Memory B cell (primary cell): ENCODE results near the gene BCAP29.
"Not testable (repeated sequence)": the region's sequence is repeated elsewhere in the genome, so short reads cannot be mapped to it uniquely, and the experiment has no call there.

Source experiments
- ATAC-seq: fragments of 150-1000 bp; cut with Tn5 transposase; 2 replicates; pipeline ENCODE4 v1.10.0; 2021; ENCODE audit warnings: low read depth, mild to moderate bottlenecking, moderate library complexity
- DNase-seq, 2 donors: peaks; one replicate each; pipeline ENCODE4 v3.0.0; 2022; ENCODE audit warnings: low spot score in 2 of 2
- H3K27ac Mint-ChIP-seq: one replicate; pipeline ENCODE4 v1.8.0; 2022; ENCODE audit warnings: mild to moderate bottlenecking, moderate library complexity, mixed read lengths
- H3K27me3 Mint-ChIP-seq: one replicate; pipeline ENCODE4 v1.8.0; 2022; ENCODE audit warnings: mixed read lengths
- H3K36me3 Mint-ChIP-seq: one replicate; pipeline ENCODE4 v1.8.0; 2022; ENCODE audit warnings: mild to moderate bottlenecking, mixed read lengths
- H3K4me1 Mint-ChIP-seq: one replicate; pipeline ENCODE4 v1.8.0; 2022; ENCODE audit warnings: mixed read lengths
- H3K4me3 Mint-ChIP-seq: one replicate; pipeline ENCODE4 v1.8.0; 2022; ENCODE audit warnings: mild to moderate bottlenecking, moderate library complexity, mixed read lengths
- H3K9me3 Mint-ChIP-seq: one replicate; pipeline ENCODE4 v1.8.0; 2022; ENCODE audit warnings: mixed read lengths

The BCAP29 gene, protein sequence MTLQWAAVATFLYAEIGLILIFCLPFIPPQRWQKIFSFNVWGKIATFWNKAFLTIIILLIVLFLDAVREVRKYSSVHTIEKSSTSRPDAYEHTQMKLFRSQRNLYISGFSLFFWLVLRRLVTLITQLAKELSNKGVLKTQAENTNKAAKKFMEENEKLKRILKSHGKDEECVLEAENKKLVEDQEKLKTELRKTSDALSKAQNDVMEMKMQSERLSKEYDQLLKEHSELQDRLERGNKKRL

GRCh38 chr7:107579885-107580715 is at the start of gene BCAP29:
TSS of gene BCAP29 (plus strand) at chr7:107580246. CDS start at chr7:107580773, 527 bp downstream.
- H3K9me3 Mint-ChIP-seq = no peaks in the 10 kb centered on the region
- H3K4me3 Mint-ChIP-seq = peak within 1 kb of the TSS; percentile 87
- no peaks in the 10 kb centered on the region for H3K36me3 Mint-ChIP-seq
- ATAC-seq = peak; percentile 97
- peak within 1 kb of the TSS; percentile 84 for H3K27ac Mint-ChIP-seq
- DNase-seq = peak; percentile 62 to 74
- H3K4me1 Mint-ChIP-seq = peaks cover 13% of the 10 kb centered on the region
- H3K27me3 Mint-ChIP-seq = no peaks in the 10 kb centered on the region

DNA sequence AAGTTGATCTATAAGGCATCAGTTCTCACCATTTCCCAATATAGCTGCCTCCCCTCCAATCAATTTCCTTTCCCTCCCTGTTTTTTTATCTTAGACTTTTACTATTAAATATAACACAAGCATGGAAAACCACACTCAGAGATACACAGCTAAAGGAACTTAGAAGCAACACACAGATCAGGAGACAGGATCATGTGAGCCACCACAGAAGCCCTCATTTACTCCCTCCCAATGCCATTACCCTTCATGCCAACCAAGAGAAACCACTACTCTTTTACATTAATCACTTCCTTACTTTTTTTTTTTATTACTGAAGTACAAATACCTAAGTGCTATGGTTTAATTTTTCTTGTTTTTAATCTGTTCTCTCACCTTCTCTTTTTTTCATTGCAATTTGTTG is 49.3 kb upstream of the BCAP29 start:
- H3K27ac Mint-ChIP-seq = no peak overlapping the region
- H3K9me3 Mint-ChIP-seq = peaks cover 6% of the 10 kb centered on the region
- no peak for ATAC-seq
- H3K36me3 Mint-ChIP-seq = peaks cover 40% of the 10 kb centered on the region
- no peak for DNase-seq
- no peaks in the 10 kb centered on the region for H3K27me3 Mint-ChIP-seq
- H3K4me3 Mint-ChIP-seq = no peak overlapping the region
- H3K4me1 Mint-ChIP-seq = peaks cover 28% of the 10 kb centered on the region

GRCh38 chr7:107534139-107534538 is 45.9 kb upstream of the BCAP29 start:
- DNase-seq = no peak
- no peak overlapping the region for H3K4me3 Mint-ChIP-seq
- peaks cover 6% of the 10 kb centered on the region for H3K9me3 Mint-ChIP-seq
- no peaks in the 10 kb centered on the region for H3K27me3 Mint-ChIP-seq
- H3K36me3 Mint-ChIP-seq = peaks cover 51% of the 10 kb centered on the region
- peaks cover 34% of the 10 kb centered on the region for H3K4me1 Mint-ChIP-seq
- ATAC-seq = no peak
- no peak overlapping the region for H3K27ac Mint-ChIP-seq

- not testable (repeated sequence) for DNase-seq, H3K27me3 Mint-ChIP-seq, ATAC-seq, H3K27ac Mint-ChIP-seq, H3K9me3 Mint-ChIP-seq, H3K4me3 Mint-ChIP-seq
- Mint-ChIP-seq H3K4me1 (peaks cover 35% of the 10 kb centered on the region), H3K36me3 (peaks cover 52% of the 10 kb centered on the region)
Observed at GRCh38 chr7:107537228-107537627, 42.8 kb upstream of the BCAP29 start.

DNA sequence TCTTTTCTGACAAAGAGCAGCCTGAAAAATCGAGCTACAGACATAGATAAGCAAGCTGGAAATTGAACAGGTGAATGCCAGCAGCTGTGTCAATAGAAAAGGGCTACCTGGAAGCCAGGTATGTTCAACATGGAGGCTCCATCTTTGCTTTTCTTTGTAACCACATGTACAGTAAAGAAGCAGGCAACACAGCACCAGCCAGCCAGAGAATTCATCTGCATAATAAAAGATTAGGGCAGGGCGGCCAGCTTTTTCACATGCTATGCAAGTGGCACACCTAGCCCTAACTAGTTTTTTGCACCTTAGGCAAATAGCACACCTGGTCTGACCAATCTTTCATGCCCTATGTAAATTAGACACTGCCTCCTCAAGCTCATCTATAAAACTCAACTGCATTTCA is 42.0 kb upstream of the BCAP29 start:
- no peak for ATAC-seq
- H3K9me3 Mint-ChIP-seq = peaks cover 6% of the 10 kb centered on the region
- H3K27me3 Mint-ChIP-seq = no peaks in the 10 kb centered on the region
- H3K4me3 Mint-ChIP-seq = no peak overlapping the region
- peaks cover 34% of the 10 kb centered on the region for H3K4me1 Mint-ChIP-seq
- DNase-seq = no peak
- no peak overlapping the region for H3K27ac Mint-ChIP-seq
- H3K36me3 Mint-ChIP-seq = peaks cover 52% of the 10 kb centered on the region

GRCh38 chr7:107543338-107543993 is 36.6 kb upstream of the BCAP29 start:
- H3K27me3 Mint-ChIP-seq = no peaks in the 10 kb centered on the region
- H3K4me3 Mint-ChIP-seq = no peak overlapping the region
- peaks cover 13% of the 10 kb centered on the region for H3K9me3 Mint-ChIP-seq
- peak overlapping the region; percentile 40 for H3K27ac Mint-ChIP-seq
- peaks cover 13% of the 10 kb centered on the region for H3K4me1 Mint-ChIP-seq
- no peak for ATAC-seq
- no peak for DNase-seq
- H3K36me3 Mint-ChIP-seq = peaks cover 52% of the 10 kb centered on the region

- Mint-ChIP-seq H3K4me3 (no peak overlapping the region), H3K27ac (peak overlapping the region; percentile 13), H3K4me1 (peaks cover 14% of the 10 kb centered on the region), H3K9me3 (peaks cover 13% of the 10 kb centered on the region), H3K36me3 (peaks cover 51% of the 10 kb centered on the region), H3K27me3 (no peaks in the 10 kb centered on the region)
- ATAC-seq = no peak
- no peak for DNase-seq
Observed at GRCh38 chr7:107544848-107545591, 35.0 kb upstream of the BCAP29 start.

GRCh38 chr7:107551936-107552335 is 28.1 kb upstream of the BCAP29 start:
- DNase-seq (no peak), ATAC-seq (no peak)
- Mint-ChIP-seq H3K27me3 (no peaks in the 10 kb centered on the region), H3K4me3 (no peak overlapping the region), H3K9me3 (no peaks in the 10 kb centered on the region), H3K36me3 (peaks cover 43% of the 10 kb centered on the region), H3K4me1 (peaks cover 19% of the 10 kb centered on the region), H3K27ac (no peak overlapping the region)

DNA sequence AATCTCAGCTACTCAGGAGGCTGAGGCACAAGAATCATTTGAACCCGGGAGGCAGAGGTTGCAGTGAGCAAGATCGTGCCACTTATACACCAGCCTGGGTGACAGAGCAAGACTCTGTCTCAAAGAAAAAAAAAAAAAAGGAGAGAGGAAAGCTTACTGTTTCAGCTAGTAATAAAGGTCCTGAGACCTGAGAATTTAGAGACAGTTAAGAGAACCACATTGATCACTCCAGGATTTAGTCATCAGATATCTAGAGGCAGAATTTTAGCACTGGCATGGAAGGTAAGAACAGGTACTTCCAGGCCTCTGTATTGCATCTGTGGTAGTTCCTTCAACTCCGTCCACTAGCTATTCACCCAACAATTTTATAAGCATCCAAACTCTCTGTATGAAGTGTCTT is 24.2 kb upstream of the BCAP29 start:
- Mint-ChIP-seq H3K27ac (peak overlapping the region; percentile 18), H3K36me3 (peaks cover 23% of the 10 kb centered on the region), H3K9me3 (no peaks in the 10 kb centered on the region), H3K4me1 (peaks cover 19% of the 10 kb centered on the region), H3K4me3 (no peak overlapping the region), H3K27me3 (no peaks in the 10 kb centered on the region)
- no peak for ATAC-seq
- DNase-seq = no peak

- Mint-ChIP-seq H3K36me3 (peaks cover 15% of the 10 kb centered on the region), H3K9me3 (no peaks in the 10 kb centered on the region), H3K27ac (peak overlapping the region; percentile 84), H3K4me3 (no peak overlapping the region), H3K4me1 (peaks cover 37% of the 10 kb centered on the region), H3K27me3 (no peaks in the 10 kb centered on the region)
- no peak for ATAC-seq
- no peak for DNase-seq
Observed at GRCh38 chr7:107559864-107560263, 20.2 kb upstream of the BCAP29 start.

GRCh38 chr7:107560898-107561516 is 19.0 kb upstream of the BCAP29 start:
- peak; percentile 73 for ATAC-seq
- peak overlapping the region; percentile 84 for H3K27ac Mint-ChIP-seq
- H3K27me3 Mint-ChIP-seq = no peaks in the 10 kb centered on the region

GRCh38 chr7:107563081-107563774 is 16.8 kb upstream of the BCAP29 start:
- no peaks in the 10 kb centered on the region for H3K9me3 Mint-ChIP-seq
- H3K27ac Mint-ChIP-seq = peak overlapping the region; percentile 84
- peaks cover 42% of the 10 kb centered on the region for H3K4me1 Mint-ChIP-seq
- DNase-seq (peak in 1 of 2 donors; percentile 13), ATAC-seq (peak; percentile 25)
- H3K27me3 Mint-ChIP-seq = no peaks in the 10 kb centered on the region
- H3K36me3 Mint-ChIP-seq = peaks cover 5% of the 10 kb centered on the region
- peak overlapping the region; percentile 95 for H3K4me3 Mint-ChIP-seq

More at GRCh38 chr7:107560898-107561516, 19.0 kb upstream of the BCAP29 start:
- Mint-ChIP-seq H3K36me3 (peaks cover 7% of the 10 kb centered on the region), H3K4me1 (peaks cover 41% of the 10 kb centered on the region), H3K4me3 (peak overlapping the region; percentile 50), H3K9me3 (no peaks in the 10 kb centered on the region)
- DNase-seq = peak in 1 of 2 donors; percentile 21
